Measurements from ENCODE around the gene SPEG. TPM values are rescaled to one million over a fixed set of nuclear protein-coding genes. Genes with fewer than 3 reads are reported as not detected.

SPEG gene
- total RNA-seq, 2 donors from 2014 or later, result 30.7 to 53.4 TPM

DNA sequence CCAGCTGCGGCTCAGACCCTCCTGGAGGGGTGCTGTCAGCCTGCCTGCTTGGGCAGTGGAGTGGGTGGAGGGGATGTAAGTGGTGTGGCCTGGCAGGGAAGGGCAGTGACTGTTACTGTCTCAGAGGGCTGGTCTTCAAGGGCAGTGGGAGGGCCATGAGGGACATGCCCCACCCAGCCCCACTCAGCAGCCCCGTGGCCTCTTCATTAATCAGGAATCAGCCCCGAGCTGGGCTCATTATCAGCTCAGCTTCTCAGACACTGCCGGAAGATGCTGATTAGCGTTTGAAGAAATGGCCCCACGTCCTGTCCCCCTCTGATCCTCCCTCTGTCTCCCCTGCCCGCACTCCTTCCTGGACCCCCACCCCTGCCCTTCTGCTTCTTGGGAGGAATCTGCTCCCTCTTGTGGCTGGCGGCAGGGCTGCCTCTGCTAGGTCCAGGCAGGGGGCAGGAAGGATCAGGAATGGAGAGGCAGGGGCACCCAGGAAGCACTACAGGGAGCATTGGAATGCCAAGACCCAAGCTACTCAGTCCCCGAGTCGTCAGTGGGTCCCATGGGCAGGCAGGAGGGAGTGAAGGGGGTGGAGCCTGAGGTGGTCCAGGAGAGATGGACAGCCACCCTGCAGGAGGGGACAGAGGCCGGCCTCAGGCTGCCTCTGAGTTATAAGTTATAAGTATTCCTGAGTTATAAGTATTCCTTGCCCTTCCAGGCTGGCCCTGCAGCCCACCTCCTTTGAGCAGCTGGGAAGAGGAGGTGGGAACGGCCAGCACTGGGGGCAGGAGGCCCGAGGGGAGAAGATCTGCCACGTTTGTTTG is 86.6 kb downstream of the SPEG start:
- TF ChIP-seq POLR2A (IDR thresholded peaks at IDR 0.05) (no peak), POLR2AphosphoS5 (IDR thresholded peaks at IDR 0.05) (no peak)
- TF ChIP-seq, protein P1, sequence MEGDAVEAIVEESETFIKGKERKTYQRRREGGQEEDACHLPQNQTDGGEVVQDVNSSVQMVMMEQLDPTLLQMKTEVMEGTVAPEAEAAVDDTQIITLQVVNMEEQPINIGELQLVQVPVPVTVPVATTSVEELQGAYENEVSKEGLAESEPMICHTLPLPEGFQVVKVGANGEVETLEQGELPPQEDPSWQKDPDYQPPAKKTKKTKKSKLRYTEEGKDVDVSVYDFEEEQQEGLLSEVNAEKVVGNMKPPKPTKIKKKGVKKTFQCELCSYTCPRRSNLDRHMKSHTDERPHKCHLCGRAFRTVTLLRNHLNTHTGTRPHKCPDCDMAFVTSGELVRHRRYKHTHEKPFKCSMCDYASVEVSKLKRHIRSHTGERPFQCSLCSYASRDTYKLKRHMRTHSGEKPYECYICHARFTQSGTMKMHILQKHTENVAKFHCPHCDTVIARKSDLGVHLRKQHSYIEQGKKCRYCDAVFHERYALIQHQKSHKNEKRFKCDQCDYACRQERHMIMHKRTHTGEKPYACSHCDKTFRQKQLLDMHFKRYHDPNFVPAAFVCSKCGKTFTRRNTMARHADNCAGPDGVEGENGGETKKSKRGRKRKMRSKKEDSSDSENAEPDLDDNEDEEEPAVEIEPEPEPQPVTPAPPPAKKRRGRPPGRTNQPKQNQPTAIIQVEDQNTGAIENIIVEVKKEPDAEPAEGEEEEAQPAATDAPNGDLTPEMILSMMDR (IDR thresholded peaks at IDR 0.05), result peak in 2 of 4 experiments; percentile 48 to 53

GRCh38 chr2:219522111-219523030 is 87.7 kb downstream of the SPEG start:
- TF ChIP-seq, protein P1 (IDR thresholded peaks at IDR 0.05), result no peak
- TF ChIP-seq POLR2AphosphoS5 (IDR thresholded peaks at IDR 0.05), result no peak
- no peak for TF ChIP-seq POLR2A (IDR thresholded peaks at IDR 0.05)
- H3K36me3 ChIP-seq, result no peaks in the 10 kb centered on the region
- H3K27me3 ChIP-seq (replicated peaks; ENCODE audit: insufficient read depth), result peaks cover 5% of the 10 kb centered on the region
- DNase-seq (ENCODE audit: low spot score), result no peak
- peak overlapping the region; percentile 23 to 31 for H3K27ac ChIP-seq
- intact Hi-C loops (cut with DNase I), result loop anchor here (5.0 kb wide), 1 partner anchor 120 kb away; no protein-coding TSS in a partner anchor
- peaks cover 3% of the 10 kb centered on the region for H3K4me1 ChIP-seq (replicated peaks)
- H3K9me3 ChIP-seq, result no peaks in the 10 kb centered on the region
- WGBS, result 5% methylated on average over 62 of the region's 70 CpGs
- peak overlapping the region in 1 of 2 donors; percentile 7 for H3K4me3 ChIP-seq

More for the DNA sequence above, 86.6 kb downstream of the SPEG start:
- no peak for DNase-seq (ENCODE audit: low spot score)
- no peak overlapping the region for H3K27ac ChIP-seq
- peaks cover 5% of the 10 kb centered on the region for H3K27me3 ChIP-seq (replicated peaks; ENCODE audit: insufficient read depth)
- no peaks in the 10 kb centered on the region for H3K36me3 ChIP-seq
- intact Hi-C loops (cut with DNase I), result loop anchor here (5.0 kb wide), 1 partner anchor 119 kb away; no protein-coding TSS in a partner anchor
- no peak overlapping the region for H3K4me3 ChIP-seq
- no peaks in the 10 kb centered on the region for H3K9me3 ChIP-seq
- 25% methylated on average over 14 of the region's 14 CpGs for WGBS
- H3K4me1 ChIP-seq (replicated peaks), result peaks cover 3% of the 10 kb centered on the region

DNA sequence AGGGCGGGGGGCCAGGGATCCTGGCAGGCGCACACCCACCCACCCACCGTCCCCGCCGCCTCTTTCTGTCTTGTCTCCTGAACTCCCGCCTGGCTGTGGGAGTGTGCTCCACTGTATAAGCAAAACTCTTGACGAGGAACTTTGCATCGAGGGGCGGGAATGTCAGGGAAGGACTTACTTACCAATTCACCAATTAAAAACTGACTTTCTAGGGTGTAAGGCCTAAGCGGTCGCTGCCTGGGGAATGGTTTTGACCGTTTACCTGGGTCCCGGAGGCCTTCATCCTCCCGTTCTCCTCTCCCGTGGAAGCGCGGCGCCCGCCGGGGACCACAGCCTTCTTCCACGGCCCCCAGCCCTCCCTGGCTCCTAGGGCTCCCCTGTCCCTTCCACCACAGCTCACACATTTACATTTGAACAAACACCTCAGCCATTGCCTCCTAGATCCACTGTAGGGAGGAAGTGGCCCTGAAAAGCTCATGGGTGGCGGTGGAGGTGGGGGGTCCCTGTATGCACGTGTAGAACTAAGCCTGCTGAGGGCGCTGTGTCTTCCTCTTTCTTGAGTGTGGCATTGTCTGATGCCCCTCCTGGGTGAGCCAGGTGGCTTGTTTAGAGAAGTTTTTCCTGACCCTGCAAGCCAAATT is 88.5 kb downstream of the SPEG start:
- H3K4me1 ChIP-seq (replicated peaks), result peaks cover 3% of the 10 kb centered on the region
- TF ChIP-seq POLR2AphosphoS5 (IDR thresholded peaks at IDR 0.05) (no peak), POLR2A (IDR thresholded peaks at IDR 0.05) (no peak)
- TF ChIP-seq, protein P1 (IDR thresholded peaks at IDR 0.05), result no peak
- peak overlapping the region in 1 of 2 donors; percentile 23 for H3K27ac ChIP-seq
- no peaks in the 10 kb centered on the region for H3K36me3 ChIP-seq
- 38% methylated on average over 24 of the region's 24 CpGs for WGBS
- intact Hi-C loops (cut with DNase I), result loop anchor here (5.0 kb wide), 1 partner anchor 121 kb away; no protein-coding TSS in a partner anchor
- H3K27me3 ChIP-seq (replicated peaks; ENCODE audit: insufficient read depth), result peaks cover 5% of the 10 kb centered on the region
- H3K4me3 ChIP-seq, result peak overlapping the region in 1 of 2 donors; percentile 7
- no peak for DNase-seq (ENCODE audit: low spot score)
- H3K9me3 ChIP-seq, result no peaks in the 10 kb centered on the region

GRCh38 chr2:219524817-219525216 is 90.2 kb downstream of the SPEG start:
- H3K36me3 ChIP-seq, result no peaks in the 10 kb centered on the region
- H3K9me3 ChIP-seq, result no peaks in the 10 kb centered on the region
- DNase-seq (ENCODE audit: low spot score), result no peak
- intact Hi-C loops (cut with DNase I), result loop anchor here (5.0 kb wide), 1 partner anchor 123 kb away; no protein-coding TSS in a partner anchor
- no peak overlapping the region for H3K4me3 ChIP-seq
- TF ChIP-seq POLR2AphosphoS5 (IDR thresholded peaks at IDR 0.05) (no peak), POLR2A (IDR thresholded peaks at IDR 0.05) (no peak)
- TF ChIP-seq, protein P1 (IDR thresholded peaks at IDR 0.05), result no peak
- 97% methylated on average over 2 of the region's 2 CpGs for WGBS
- peaks cover 3% of the 10 kb centered on the region for H3K4me1 ChIP-seq (replicated peaks)
- peaks cover 5% of the 10 kb centered on the region for H3K27me3 ChIP-seq (replicated peaks; ENCODE audit: insufficient read depth)
- H3K27ac ChIP-seq, result no peak overlapping the region

All from prostate gland (tissue), 2 donors.